Epithelial cell of esophagus (primary cell): ENCODE results near the gene CDNF.
A peak's percentile ranks its signal among the peaks of the same experiment; 100 is the strongest.

ENCODE experiments used
- DNase-seq: peaks from one replicate; pipeline ENCODE4 v3.0.0; 2010; ENCODE audit warnings: low read depth
- H3K4me3 ChIP-seq: 2 replicates; pipeline ENCODE4 v1.5.1; 2011; ENCODE audit warnings: mild to moderate bottlenecking, low read length, control low read depth
- TF ChIP-seq, protein P1 (sequence below): IDR thresholded peaks from 2 replicates; pipeline ENCODE4 v1.5.1; 2011; ENCODE audit warnings: low read depth, mild to moderate bottlenecking, low read length, control low read depth, inconsistent platforms; ENCODE audit not compliant: insufficient read depth; ENCODE audit errors: missing control alignments

CDNF gene

GRCh38 chr10:14787938-14788337 lies 49.9 kb downstream of the CDNF start:
- DNase-seq: peak; percentile 26
- TF ChIP-seq, protein P1, sequence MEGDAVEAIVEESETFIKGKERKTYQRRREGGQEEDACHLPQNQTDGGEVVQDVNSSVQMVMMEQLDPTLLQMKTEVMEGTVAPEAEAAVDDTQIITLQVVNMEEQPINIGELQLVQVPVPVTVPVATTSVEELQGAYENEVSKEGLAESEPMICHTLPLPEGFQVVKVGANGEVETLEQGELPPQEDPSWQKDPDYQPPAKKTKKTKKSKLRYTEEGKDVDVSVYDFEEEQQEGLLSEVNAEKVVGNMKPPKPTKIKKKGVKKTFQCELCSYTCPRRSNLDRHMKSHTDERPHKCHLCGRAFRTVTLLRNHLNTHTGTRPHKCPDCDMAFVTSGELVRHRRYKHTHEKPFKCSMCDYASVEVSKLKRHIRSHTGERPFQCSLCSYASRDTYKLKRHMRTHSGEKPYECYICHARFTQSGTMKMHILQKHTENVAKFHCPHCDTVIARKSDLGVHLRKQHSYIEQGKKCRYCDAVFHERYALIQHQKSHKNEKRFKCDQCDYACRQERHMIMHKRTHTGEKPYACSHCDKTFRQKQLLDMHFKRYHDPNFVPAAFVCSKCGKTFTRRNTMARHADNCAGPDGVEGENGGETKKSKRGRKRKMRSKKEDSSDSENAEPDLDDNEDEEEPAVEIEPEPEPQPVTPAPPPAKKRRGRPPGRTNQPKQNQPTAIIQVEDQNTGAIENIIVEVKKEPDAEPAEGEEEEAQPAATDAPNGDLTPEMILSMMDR: no peak
- no peak overlapping the region for H3K4me3 ChIP-seq

- TF ChIP-seq, protein P1: no peak
- no peak for DNase-seq
- no peak overlapping the region for H3K4me3 ChIP-seq
Observed at GRCh38 chr10:14784459-14785055, 53.3 kb downstream of the CDNF start.

DNA sequence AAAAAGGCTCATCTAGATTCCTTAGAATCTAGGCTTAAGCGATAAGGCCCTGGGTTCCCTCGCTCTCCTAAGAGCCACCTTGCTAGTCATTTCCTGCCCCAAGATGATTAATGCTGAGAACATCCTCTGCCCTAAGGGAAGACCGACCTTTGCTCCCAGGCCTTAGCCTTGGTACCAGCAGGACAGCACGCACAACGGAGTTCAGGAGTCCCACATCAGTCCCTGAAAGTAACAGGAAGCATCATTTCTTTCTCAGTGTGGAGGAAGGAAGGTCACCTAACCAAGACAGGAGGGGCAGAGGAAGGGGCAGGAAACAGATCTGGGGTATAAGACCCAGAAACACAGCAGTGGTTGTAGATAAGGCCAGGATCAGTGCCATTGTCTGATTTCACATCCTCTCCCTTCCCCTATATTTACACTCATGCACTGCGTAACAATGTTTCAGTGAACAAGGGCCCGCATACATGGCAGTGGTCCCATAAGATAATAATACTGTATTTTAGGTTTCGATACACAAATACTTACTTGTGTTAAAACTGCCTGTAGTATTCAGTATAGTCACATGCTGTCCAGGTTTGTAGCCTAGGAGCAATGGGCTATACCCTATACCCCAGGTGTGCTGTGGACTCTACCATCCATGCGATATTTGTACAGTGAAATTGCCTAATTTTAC lies 55.0 kb downstream of the CDNF start:
- TF ChIP-seq, protein P1: no peak
- DNase-seq: peak; percentile 59
- no peak overlapping the region for H3K4me3 ChIP-seq

DNA sequence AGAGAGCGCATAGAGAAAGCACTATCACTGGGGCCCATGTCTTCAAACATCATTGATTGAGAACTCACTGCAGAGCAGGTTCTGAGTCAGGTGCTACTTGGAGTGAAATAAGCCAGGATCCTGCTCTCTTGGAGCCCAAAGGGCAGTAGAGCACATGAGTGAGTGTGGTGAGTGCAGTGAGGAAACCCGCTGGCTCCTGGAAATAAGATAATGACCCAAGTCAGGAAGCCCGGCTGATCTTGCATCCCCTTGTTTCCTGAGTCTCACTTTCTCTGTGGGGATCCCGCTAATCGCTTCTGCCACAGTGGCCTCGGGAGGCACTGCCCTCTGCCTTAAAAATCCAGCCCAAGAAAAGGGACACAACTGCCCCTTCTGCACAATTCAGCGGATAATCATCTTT lies 56.1 kb downstream of the CDNF start:
- no peak overlapping the region for H3K4me3 ChIP-seq
- DNase-seq: no peak
- TF ChIP-seq, protein P1: no peak

DNA sequence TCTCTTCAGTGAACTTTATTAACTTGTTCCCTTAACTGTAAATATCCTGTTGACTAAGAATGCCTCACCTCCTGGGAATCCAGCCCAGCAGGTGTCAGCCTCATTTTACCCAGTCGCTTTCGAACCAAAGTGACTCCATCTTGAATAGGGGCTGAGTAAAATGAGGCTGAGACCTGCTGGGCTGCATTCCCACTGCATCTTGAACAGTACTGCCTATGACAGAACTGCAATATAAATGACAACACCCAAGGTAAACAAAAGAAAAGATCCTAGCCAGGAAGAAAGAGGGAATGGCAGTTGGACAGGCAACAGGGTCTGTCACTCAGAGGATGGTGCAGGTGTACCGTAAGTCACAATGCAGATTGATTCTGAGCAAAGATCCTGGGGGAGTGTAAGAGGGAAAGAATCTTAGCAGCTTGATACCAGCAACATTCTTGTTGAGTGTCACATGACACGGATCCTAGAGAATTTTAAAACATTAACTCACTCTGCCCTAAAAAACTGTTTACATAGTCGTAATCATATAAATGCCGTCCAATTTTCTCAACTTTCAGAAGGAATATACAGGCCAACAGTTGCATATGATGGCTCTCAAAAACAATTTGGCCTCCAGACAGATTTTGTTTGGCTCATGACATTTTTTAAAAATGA lies 58.7 kb downstream of the CDNF start:
- DNase-seq: peak; percentile 37
- H3K4me3 ChIP-seq: no peak overlapping the region
- TF ChIP-seq, protein P1: no peak

DNA sequence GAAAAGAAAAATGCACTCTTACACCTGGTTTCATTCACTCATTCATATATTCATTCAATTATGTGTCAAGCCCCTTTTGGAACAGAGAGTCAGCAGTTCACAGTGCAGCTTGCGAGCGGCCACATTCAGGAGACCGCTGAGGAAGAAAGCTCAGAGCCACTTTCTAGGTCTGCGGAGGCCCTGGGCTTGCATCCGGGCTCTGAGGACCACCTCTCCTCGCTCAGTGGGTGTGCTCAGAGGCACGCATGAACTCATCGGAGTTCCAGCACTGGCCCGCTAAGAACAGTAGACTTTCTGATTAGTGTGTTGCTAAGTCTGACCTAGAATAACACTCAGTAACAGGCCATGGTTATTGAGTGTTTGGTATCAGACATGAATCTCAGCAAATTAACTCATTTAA lies 61.3 kb downstream of the CDNF start:
- H3K4me3 ChIP-seq: no peak overlapping the region
- no peak for DNase-seq
- TF ChIP-seq, protein P1: no peak
